WERI-Rb-1 (cell line): ENCODE data around the gene SORCS2.

ENCODE experiments used
- DNase-seq: peaks from one replicate; pipeline ENCODE4 v3.0.0-alpha.2; 2020
- H3K27ac ChIP-seq: fragments of 250-450 bp; sonication (Bioruptor Pico); 2 replicates; pipeline ENCODE4 v1.5.1; 2020; ENCODE audit warnings: mild to moderate bottlenecking, moderate library complexity
- H3K27me3 ChIP-seq: fragments of 250-450 bp; sonication (Bioruptor Pico); 2 replicates; pipeline ENCODE4 v1.5.1; 2021; ENCODE audit warnings: mild to moderate bottlenecking, low read depth, moderate library complexity; ENCODE audit not compliant: insufficient read depth, severe bottlenecking
- H3K36me3 ChIP-seq: fragments of 250-450 bp; sonication (Bioruptor Pico); 2 replicates; pipeline ENCODE4 v1.5.1; 2020; ENCODE audit warnings: mild to moderate bottlenecking, moderate library complexity
- H3K4me3 ChIP-seq: 2 replicates; pipeline ENCODE4 v1.5.1; 2011; ENCODE audit warnings: low read depth, mild to moderate bottlenecking, control low read depth, low read length
- H3K9me3 ChIP-seq: fragments of 250-450 bp; sonication (Bioruptor Pico); 2 replicates; pipeline ENCODE4 v1.5.1; 2021; ENCODE audit warnings: mild to moderate bottlenecking, moderate library complexity; ENCODE audit not compliant: severe bottlenecking
- TF ChIP-seq, protein P1 (sequence below): IDR thresholded peaks from 2 replicates; pipeline ENCODE4 v1.5.1; 2011; ENCODE audit warnings: low read depth, mild to moderate bottlenecking, control low read depth, inconsistent platforms, low read length

The SORCS2 gene

GRCh38 chr4:7423391-7423790 lies 231.1 kb downstream of the SORCS2 start:
- H3K27me3 ChIP-seq: no peaks in the 10 kb centered on the region
- peaks cover 4% of the 10 kb centered on the region for H3K9me3 ChIP-seq
- H3K27ac ChIP-seq: no peak overlapping the region
- peak; percentile 5 for DNase-seq
- TF ChIP-seq, protein P1, sequence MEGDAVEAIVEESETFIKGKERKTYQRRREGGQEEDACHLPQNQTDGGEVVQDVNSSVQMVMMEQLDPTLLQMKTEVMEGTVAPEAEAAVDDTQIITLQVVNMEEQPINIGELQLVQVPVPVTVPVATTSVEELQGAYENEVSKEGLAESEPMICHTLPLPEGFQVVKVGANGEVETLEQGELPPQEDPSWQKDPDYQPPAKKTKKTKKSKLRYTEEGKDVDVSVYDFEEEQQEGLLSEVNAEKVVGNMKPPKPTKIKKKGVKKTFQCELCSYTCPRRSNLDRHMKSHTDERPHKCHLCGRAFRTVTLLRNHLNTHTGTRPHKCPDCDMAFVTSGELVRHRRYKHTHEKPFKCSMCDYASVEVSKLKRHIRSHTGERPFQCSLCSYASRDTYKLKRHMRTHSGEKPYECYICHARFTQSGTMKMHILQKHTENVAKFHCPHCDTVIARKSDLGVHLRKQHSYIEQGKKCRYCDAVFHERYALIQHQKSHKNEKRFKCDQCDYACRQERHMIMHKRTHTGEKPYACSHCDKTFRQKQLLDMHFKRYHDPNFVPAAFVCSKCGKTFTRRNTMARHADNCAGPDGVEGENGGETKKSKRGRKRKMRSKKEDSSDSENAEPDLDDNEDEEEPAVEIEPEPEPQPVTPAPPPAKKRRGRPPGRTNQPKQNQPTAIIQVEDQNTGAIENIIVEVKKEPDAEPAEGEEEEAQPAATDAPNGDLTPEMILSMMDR: no peak
- H3K36me3 ChIP-seq: no peaks in the 10 kb centered on the region; the same call in 1 of the 2 replicates
- no peak overlapping the region for H3K4me3 ChIP-seq

GRCh38 chr4:7423801-7424552 lies 231.6 kb downstream of the SORCS2 start:
- H3K4me3 ChIP-seq: no peak overlapping the region
- TF ChIP-seq, protein P1: no peak
- DNase-seq: no peak
- H3K36me3 ChIP-seq: no peaks in the 10 kb centered on the region; the same call in 1 of the 2 replicates
- no peaks in the 10 kb centered on the region for H3K27me3 ChIP-seq
- no peak overlapping the region for H3K27ac ChIP-seq
- no peaks in the 10 kb centered on the region for H3K9me3 ChIP-seq

- Histone ChIP-seq H3K4me3 (no peak overlapping the region), H3K27me3 (no peaks in the 10 kb centered on the region), H3K27ac (no peak overlapping the region; the same call in 1 of the 2 replicates), H3K9me3 (no peaks in the 10 kb centered on the region), H3K36me3 (no peaks in the 10 kb centered on the region; the same call in 1 of the 2 replicates)
- DNase-seq: peak; percentile 12
- TF ChIP-seq, protein P1: peak; percentile 11; the same call in 1 of the 2 replicates
Observed at GRCh38 chr4:7424553-7425111, 232.3 kb downstream of the SORCS2 start.

- DNase-seq: no peak
- Histone ChIP-seq H3K4me3 (no peak overlapping the region), H3K9me3 (no peaks in the 10 kb centered on the region), H3K27me3 (no peaks in the 10 kb centered on the region), H3K27ac (no peak overlapping the region; the same call in 1 of the 2 replicates), H3K36me3 (no peaks in the 10 kb centered on the region; the same call in 1 of the 2 replicates)
- TF ChIP-seq, protein P1: no peak
Observed at GRCh38 chr4:7425124-7425523, 232.8 kb downstream of the SORCS2 start.

GRCh38 chr4:7425591-7426468 lies 233.5 kb downstream of the SORCS2 start:
- TF ChIP-seq, protein P1: no peak
- peak; percentile 4 for DNase-seq
- no peaks in the 10 kb centered on the region; the same call in 1 of the 2 replicates for H3K36me3 ChIP-seq
- no peaks in the 10 kb centered on the region for H3K27me3 ChIP-seq
- no peaks in the 10 kb centered on the region for H3K9me3 ChIP-seq
- no peak overlapping the region for H3K4me3 ChIP-seq
- no peak overlapping the region for H3K27ac ChIP-seq
